Activated B cell treated with CpG ODN at 0.5 μM for 24 hours (primary cell): Measurements from ENCODE around the gene STX4. TPM values are rescaled to one million over a fixed set of nuclear protein-coding genes. Genes with fewer than 3 reads are reported as not detected.

Experiments used
- ATAC-seq: fragments of 200-7000 bp; cut with Tn5 transposase; one replicate; pipeline ENCODE4 v1.10.0; 2021; ENCODE audit warnings: low read depth, mild to moderate bottlenecking, moderate library complexity
- CTCF ChIA-PET: fragments of 350-600 bp; sonication (Branson Sonifier 250); formaldehyde crosslinking; loops from one replicate; lab custom pipeline; 2021; ENCODE audit warnings: antibody characterized with exemption; lab: Charles Lee
- POLR2A ChIA-PET: fragments of 350-600 bp; sonication (Branson Sonifier 250); formaldehyde crosslinking; loops from one replicate; lab custom pipeline; 2021; ENCODE audit warnings: antibody characterized with exemption; lab: Charles Lee
- DNase-seq: peaks from one replicate; pipeline ENCODE4 v3.0.0; 2022
- H3K27ac Mint-ChIP-seq: one replicate; pipeline ENCODE4 v1.8.0; 2020; ENCODE audit warnings: mixed read lengths
- H3K27me3 Mint-ChIP-seq: one replicate; pipeline ENCODE4 v1.8.0; 2021; ENCODE audit warnings: mixed read lengths
- H3K36me3 Mint-ChIP-seq: one replicate; pipeline ENCODE4 v1.8.0; 2021; ENCODE audit warnings: low read depth, mixed read lengths
- H3K4me1 Mint-ChIP-seq: one replicate; pipeline ENCODE4 v1.8.0; 2021; ENCODE audit warnings: mixed read lengths
- H3K4me3 Mint-ChIP-seq: one replicate; pipeline ENCODE4 v1.8.0; 2020; ENCODE audit warnings: mild to moderate bottlenecking, mixed read lengths
- H3K9me3 Mint-ChIP-seq: one replicate; pipeline ENCODE4 v1.8.0; 2020; ENCODE audit warnings: mixed read lengths
- CTCF ChIP-seq: fragments of 200-600 bp; IDR thresholded peaks from one replicate; pipeline ENCODE4 v1.8.0; 2022; ENCODE audit warnings: antibody characterized with exemption, mild to moderate bottlenecking
- intact Hi-C: fragments of 100-400 bp; cut with micrococcal nuclease; formaldehyde crosslinking; loops from one replicate; pipeline ENCODE4 v1.15.1; 2024
- total RNA-seq: library from RNA; stranded (reverse); gene quantifications from 2 replicates; pipeline ENCODE4 v1.2.3, GENCODE V29; 2022

The STX4 gene
- total RNA-seq, 1 donor from 2014 or later: 107 TPM

- ATAC-seq (no peak), DNase-seq (no peak)
- Mint-ChIP-seq H3K4me3 (no peak overlapping the region), H3K27ac (no peak overlapping the region), H3K9me3 (no peaks in the 10 kb centered on the region), H3K36me3 (peaks cover 28% of the 10 kb centered on the region), H3K27me3 (no peaks in the 10 kb centered on the region), H3K4me1 (peaks cover 7% of the 10 kb centered on the region)
- TF ChIP-seq CTCF: no peak
- intact Hi-C loops: no loop called here
- CTCF ChIA-PET: no interaction called here
- POLR2A ChIA-PET: no interaction called here
These were observed 55.8 kb downstream of the STX4 start for GRCh38 chr16:31089199-31089598.

Other genes with a start within 250 kb of the STX4 start
- gene ZNF629, start 246.4 kb upstream of the STX4 start, total RNA-seq: 9.1 and 9.3 TPM in 2 replicates
- gene BCL7C, start 139.5 kb upstream of the STX4 start, total RNA-seq: 32.2 and 35.7 TPM in 2 replicates
- 0.56 and 0.62 TPM in 2 replicates for gene CTF1, start 136.9 kb upstream of the STX4 start, total RNA-seq
- 20.3 and 24.2 TPM in 2 replicates for gene FBXL19, start 110.0 kb upstream of the STX4 start, total RNA-seq
- gene ORAI3, start 84.5 kb upstream of the STX4 start, total RNA-seq: 25.1 and 30.6 TPM in 2 replicates
- gene SETD1A, start 75.8 kb upstream of the STX4 start, total RNA-seq: 29.6 and 32.8 TPM in 2 replicates
- 1.3 and 1.6 TPM in 2 replicates for gene HSD3B7, start 48.4 kb upstream of the STX4 start, total RNA-seq
- 1.2 and 1.6 TPM in 2 replicates for gene STX1B, start 22.9 kb upstream of the STX4 start, total RNA-seq
- gene ZNF668, start 40.7 kb downstream of the STX4 start, total RNA-seq: 8.3 and 10.1 TPM in 2 replicates
- gene ZNF646, start 40.9 kb downstream of the STX4 start, total RNA-seq: 32.4 and 32.5 TPM in 2 replicates
- gene PRSS53, start 55.4 kb downstream of the STX4 start, total RNA-seq: 5.1 and 5.5 TPM in 2 replicates
- gene VKORC1, start 61.2 kb downstream of the STX4 start, total RNA-seq: 38.7 and 41.9 TPM in 2 replicates
- 24.8 and 27.3 TPM in 2 replicates for gene BCKDK, start 74.8 kb downstream of the STX4 start, total RNA-seq
- gene KAT8, start 84.1 kb downstream of the STX4 start, total RNA-seq: 82.1 and 93.7 TPM in 2 replicates
- not detected in 2 replicates for gene PRSS8, start 102.2 kb downstream of the STX4 start, total RNA-seq
- gene PRSS36, start 116.5 kb downstream of the STX4 start, total RNA-seq: 0.56 and 0.60 TPM in 2 replicates
- gene FUS, start 146.6 kb downstream of the STX4 start, total RNA-seq: 681 and 752 TPM in 2 replicates
- 21.7 and 27.8 TPM in 2 replicates for gene PYCARD, start 169.2 kb downstream of the STX4 start, total RNA-seq
- gene TRIM72, start 180.6 kb downstream of the STX4 start, total RNA-seq: 0.16 TPM in 1 of 2 replicates, not detected in the other
- 0.27 TPM in 1 of 2 replicates, not detected in the other for gene PYDC1, start 183.6 kb downstream of the STX4 start, total RNA-seq
- gene ITGAM, start 226.4 kb downstream of the STX4 start, total RNA-seq: 40.6 and 44.6 TPM in 2 replicates